Stimulated activated CD8-positive, alpha-beta memory T cell treated with anti-CD3 and anti-CD28 coated beads, Interleukin-15, amount 100 ng/mL, for 24 hours (primary cell): ENCODE results near the gene GALR1.

Experiments used
- DNase-seq: peaks from one replicate; pipeline ENCODE4 v3.0.0-alpha.2; 2020; ENCODE audit warnings: low read depth

The GALR1 gene

GRCh38 chr18:77321823-77322805 is 72.5 kb downstream of the GALR1 start:
- DNase-seq, result no peak

GRCh38 chr18:77323640-77324299 is 74.1 kb downstream of the GALR1 start:
- DNase-seq, result no peak
